ENCODE measurements around the gene PCK2. TPM values are rescaled to one million over a fixed set of nuclear protein-coding genes. Genes with fewer than 3 reads are reported as not detected.

The PCK2 gene
- total RNA-seq, 1 experiment from 2014 or later: 48.9 TPM

GRCh38 chr14:24087004-24087403, 7.1 kb upstream of the PCK2 start:
- peaks cover 9 to 23% of the 10 kb centered on the region in 2 experiments for H3K4me1 Mint-ChIP-seq
- no peak overlapping the region for H4K8ac ChIP-seq (replicated peaks; ENCODE audit: insufficient read length, low read depth, low read length)
- H2BK120ac ChIP-seq (ENCODE audit: low read depth, low read length, poor library complexity, severe bottlenecking): no peak overlapping the region
- H3K18ac ChIP-seq (ENCODE audit: insufficient read length, low read depth, low read length): no peak overlapping the region
- no peaks in the 10 kb centered on the region for H3K23me2 ChIP-seq (ENCODE audit: insufficient read length, low read depth, low read length, poor library complexity, severe bottlenecking)
- H3K27me3 ChIP-seq (ENCODE audit: insufficient read depth, low read length): no peaks in the 10 kb centered on the region; the same call in 1 of the 2 replicates
- H2BK15ac ChIP-seq (ENCODE audit: low read depth, low read length): no peak overlapping the region
- DNase-seq: no peak
- no peak overlapping the region for H3K4me2 ChIP-seq (ENCODE audit: insufficient read depth, insufficient read length, low read length)
- H2BK12ac ChIP-seq (ENCODE audit: insufficient read length, low read depth, low read length): no peak overlapping the region
- WGBS (ENCODE audit: extremely low coverage, insufficient read length, low lambda C conversion rate): no CpG with 5 or more reads among the region's 1 CpG
- H3K9me3 ChIP-seq (ENCODE audit: control insufficient read depth, low read depth, low read length): no peaks in the 10 kb centered on the region
- no peak overlapping the region for H2AK5ac ChIP-seq (ENCODE audit: insufficient read length, low read length)
- no peak overlapping the region for H3T11ph ChIP-seq (ENCODE audit: low read length)
- H3K36me3 Mint-ChIP-seq (ENCODE audit: insufficient read depth in 1 of 3, low read depth in 3 of 3): no peaks in the 10 kb centered on the region
- H4K91ac ChIP-seq (ENCODE audit: insufficient read length, low read depth, low read length): no peak overlapping the region
- H3K27ac Mint-ChIP-seq: no peak overlapping the region
- H4K20me1 ChIP-seq (ENCODE audit: control insufficient read depth, insufficient read depth, insufficient read length): no peaks in the 10 kb centered on the region
- H3K14ac ChIP-seq (ENCODE audit: insufficient read depth, low read length): no peak overlapping the region
- TF ChIP-seq, protein P1, sequence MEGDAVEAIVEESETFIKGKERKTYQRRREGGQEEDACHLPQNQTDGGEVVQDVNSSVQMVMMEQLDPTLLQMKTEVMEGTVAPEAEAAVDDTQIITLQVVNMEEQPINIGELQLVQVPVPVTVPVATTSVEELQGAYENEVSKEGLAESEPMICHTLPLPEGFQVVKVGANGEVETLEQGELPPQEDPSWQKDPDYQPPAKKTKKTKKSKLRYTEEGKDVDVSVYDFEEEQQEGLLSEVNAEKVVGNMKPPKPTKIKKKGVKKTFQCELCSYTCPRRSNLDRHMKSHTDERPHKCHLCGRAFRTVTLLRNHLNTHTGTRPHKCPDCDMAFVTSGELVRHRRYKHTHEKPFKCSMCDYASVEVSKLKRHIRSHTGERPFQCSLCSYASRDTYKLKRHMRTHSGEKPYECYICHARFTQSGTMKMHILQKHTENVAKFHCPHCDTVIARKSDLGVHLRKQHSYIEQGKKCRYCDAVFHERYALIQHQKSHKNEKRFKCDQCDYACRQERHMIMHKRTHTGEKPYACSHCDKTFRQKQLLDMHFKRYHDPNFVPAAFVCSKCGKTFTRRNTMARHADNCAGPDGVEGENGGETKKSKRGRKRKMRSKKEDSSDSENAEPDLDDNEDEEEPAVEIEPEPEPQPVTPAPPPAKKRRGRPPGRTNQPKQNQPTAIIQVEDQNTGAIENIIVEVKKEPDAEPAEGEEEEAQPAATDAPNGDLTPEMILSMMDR (conservative IDR thresholded peaks at IDR 0.05): no peak
- no peaks in the 10 kb centered on the region for H3K79me1 ChIP-seq (ENCODE audit: insufficient read depth, low read depth, low read length, poor library complexity, severe bottlenecking)
- no peak overlapping the region for H2BK5ac ChIP-seq (ENCODE audit: insufficient read length, low read length)
- no peak overlapping the region for H4K5ac ChIP-seq (ENCODE audit: insufficient read length, low read depth, low read length)
- no peak overlapping the region for H3K56ac ChIP-seq (ENCODE audit: insufficient read length, low read depth, low read length)
- H3K4ac ChIP-seq (ENCODE audit: low read depth, low read length): no peak overlapping the region
- no peak overlapping the region; a peak in 1 of 5 replicates for H3K4me3 Mint-ChIP-seq
- no peaks in the 10 kb centered on the region for H3K79me2 ChIP-seq (ENCODE audit: insufficient read depth, low read length)
- H2AFZ ChIP-seq (ENCODE audit: low read length): no peak overlapping the region
- no peak overlapping the region for H3K27ac ChIP-seq (ENCODE audit: insufficient read length, low read depth, low read length)
- H3K27me3 Mint-ChIP-seq (ENCODE audit: low read depth): peaks cover 21% of the 10 kb centered on the region
- H3K9me3 Mint-ChIP-seq: no peaks in the 10 kb centered on the region
- no peak overlapping the region for H2BK20ac ChIP-seq (ENCODE audit: low read depth, low read length, poor library complexity, severe bottlenecking)
- H3K9ac ChIP-seq (ENCODE audit: extremely low read depth, insufficient read length, low read length): no peak overlapping the region
- no peaks in the 10 kb centered on the region for H3K4me1 ChIP-seq (ENCODE audit: insufficient read depth, low read length)
- no peak overlapping the region for H3K23ac ChIP-seq (ENCODE audit: insufficient read length, low read depth, low read length)

Data from H9 (cell line).